HG03045 (cell line): ENCODE data around the gene ZBTB38.

ENCODE experiments used
- ATAC-seq: cut with Tn5 transposase; IDR thresholded peaks from one replicate; pipeline ENCODE4 v1.9.1; 2021; ENCODE audit warnings: mild to moderate bottlenecking, moderate library complexity; ENCODE audit not compliant: unreplicated experiment

Gene ZBTB38

GRCh38 chr3:141402476-141403171 is 34.3 kb downstream of the ZBTB38 start:
- peak; percentile 52 for ATAC-seq

DNA sequence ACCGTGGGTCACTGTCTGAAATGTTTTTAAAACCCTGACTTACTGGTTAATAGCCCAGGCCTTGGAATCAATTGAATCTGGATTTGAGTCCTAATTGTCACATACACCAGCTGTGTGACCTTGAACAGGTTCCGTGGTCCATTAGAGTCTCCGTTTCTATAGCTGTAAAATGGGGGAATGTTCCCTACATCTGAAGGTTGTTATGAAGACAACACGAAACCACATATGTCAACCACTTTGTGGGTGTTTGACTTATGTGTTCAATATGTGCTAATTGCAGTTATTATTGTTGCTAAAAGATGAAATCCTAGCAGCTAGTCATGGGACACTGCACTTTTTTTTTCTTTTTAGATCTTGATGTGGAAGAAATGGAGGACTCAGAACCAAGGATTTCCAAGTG is 35.3 kb downstream of the ZBTB38 start:
- ATAC-seq: no peak

DNA sequence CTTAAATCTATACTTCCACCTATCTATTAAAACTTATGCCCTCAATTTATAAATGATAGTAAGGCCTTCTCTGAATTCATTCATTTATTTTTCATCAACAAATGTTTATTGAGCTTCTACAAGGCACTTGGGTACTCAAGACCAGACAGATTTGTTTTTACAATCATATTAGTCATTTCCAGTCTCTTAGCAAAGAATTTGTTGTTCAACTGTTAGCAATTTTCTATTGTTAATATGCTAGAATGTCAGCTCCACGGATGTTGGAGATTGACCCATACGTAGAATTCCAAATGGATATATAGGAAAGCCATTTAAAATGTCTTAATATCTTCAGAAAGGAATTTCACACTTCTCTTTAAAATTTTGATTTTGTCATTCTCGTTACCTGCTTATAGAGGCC is 36.7 kb downstream of the ZBTB38 start:
- ATAC-seq: no peak

- no peak for ATAC-seq
These were observed 37.3 kb downstream of the ZBTB38 start for GRCh38 chr3:141405591-141405990.

- ATAC-seq: no peak
These were observed 38.0 kb downstream of the ZBTB38 start for GRCh38 chr3:141406265-141406664.

GRCh38 chr3:141407047-141407446 is 38.7 kb downstream of the ZBTB38 start:
- no peak for ATAC-seq

GRCh38 chr3:141407825-141408224 is 39.5 kb downstream of the ZBTB38 start:
- no peak for ATAC-seq

DNA sequence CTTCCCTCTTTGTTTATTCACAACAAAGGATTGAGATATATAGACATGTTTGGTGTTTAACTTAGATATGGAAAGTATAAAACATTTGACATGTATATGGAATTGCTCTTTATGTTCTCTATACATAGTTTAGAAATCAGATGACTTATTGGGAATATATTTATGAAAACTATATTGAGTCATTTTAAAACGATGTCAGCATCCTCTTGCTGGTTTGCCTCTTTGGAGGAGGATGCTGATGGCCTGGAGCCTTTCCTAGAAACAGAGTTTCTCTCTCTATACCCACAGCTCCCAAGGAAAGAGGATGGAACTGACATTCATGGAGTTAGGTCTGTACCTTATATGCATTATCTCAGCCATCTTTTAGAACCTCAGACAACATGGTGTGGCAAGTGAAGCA is 40.3 kb downstream of the ZBTB38 start:
- no peak for ATAC-seq

GRCh38 chr3:141409940-141410241 is 41.6 kb downstream of the ZBTB38 start:
- no peak for ATAC-seq

DNA sequence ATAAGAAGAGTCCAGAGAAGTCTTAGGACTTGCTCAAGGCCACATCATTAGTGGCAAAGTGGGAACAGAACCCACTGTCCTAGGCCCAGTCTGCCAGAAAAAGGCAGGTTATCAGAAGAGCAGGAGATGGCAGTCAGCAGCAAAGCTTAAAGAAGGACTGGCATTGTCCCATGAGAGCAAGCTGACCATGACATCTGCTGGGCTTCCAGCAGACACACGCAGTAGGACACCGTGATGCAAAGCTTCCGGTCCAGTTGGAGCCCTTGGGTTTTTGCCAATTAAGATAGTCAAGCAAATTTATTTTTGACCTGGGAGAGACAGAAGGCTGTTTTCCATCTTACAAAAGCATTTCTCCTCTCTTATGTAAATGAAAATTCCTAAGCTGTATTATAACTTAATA is 42.1 kb downstream of the ZBTB38 start:
- ATAC-seq: no peak

DNA sequence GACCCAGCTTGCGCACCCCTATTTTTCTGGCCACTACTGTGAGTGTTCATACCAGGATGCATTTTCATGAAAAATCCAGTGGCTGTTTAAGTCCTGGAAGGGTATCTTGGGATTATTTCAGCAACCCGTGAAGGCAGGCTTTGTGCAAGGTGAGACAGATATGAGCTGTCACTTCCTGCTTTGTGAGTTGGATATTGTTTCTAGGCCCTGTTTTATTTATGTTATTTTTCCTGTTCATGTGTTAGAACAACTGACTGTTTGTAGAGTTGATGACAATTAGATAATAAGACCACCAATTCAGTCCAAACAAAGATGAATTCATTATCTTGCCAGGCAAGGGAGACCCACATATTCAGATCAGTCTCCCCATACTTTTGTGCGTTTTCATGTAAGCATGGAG is 42.5 kb downstream of the ZBTB38 start:
- ATAC-seq: no peak

DNA sequence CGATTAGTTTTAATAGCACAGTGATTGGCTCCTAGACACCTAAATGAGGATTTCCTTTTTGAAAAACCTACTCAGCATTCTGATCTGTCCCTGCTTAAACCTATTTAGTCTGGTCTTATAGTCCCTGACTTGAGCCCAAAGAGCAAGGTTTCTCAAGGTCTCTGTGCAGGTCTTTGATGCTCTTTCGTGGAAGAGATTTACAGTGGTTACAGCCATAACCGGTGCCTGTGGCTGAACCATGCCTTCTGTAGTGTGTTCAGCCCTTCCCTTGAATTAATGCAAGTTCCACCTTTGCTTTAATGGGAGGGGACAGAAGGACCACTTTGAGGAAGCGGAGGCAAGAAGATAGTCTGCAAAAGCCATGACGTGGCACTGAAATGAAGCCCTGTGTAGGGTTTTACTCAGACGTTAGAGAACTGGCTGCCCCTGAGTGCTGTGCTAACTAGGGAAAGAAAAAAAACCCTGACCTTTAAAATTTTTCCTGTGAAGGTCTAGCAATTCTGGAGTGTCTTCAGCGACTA is 43.0 kb downstream of the ZBTB38 start:
- no peak for ATAC-seq

- ATAC-seq: no peak
These were observed 44.0 kb downstream of the ZBTB38 start for GRCh38 chr3:141412087-141412935.

DNA sequence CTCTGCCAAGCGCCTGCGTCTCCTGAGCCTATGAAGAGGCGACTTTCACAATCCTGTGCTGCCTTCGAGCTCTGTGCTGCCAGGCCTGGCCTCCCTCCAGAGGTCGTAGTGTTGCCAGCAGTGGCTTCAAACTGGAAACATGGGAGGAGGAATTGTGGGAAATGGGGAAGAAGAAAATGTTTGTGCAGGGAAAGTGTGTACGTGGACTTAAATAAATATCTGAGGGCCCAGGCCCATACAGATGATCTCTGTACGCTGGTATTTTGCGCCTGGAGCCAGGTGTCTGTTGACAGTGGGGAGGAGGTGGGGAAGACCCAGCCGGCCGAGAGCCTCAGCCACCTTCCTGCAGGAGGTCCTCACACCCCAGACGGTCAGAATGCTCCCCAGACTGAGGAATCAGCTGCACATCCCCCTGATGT is 44.6 kb downstream of the ZBTB38 start:
- ATAC-seq: no peak

DNA sequence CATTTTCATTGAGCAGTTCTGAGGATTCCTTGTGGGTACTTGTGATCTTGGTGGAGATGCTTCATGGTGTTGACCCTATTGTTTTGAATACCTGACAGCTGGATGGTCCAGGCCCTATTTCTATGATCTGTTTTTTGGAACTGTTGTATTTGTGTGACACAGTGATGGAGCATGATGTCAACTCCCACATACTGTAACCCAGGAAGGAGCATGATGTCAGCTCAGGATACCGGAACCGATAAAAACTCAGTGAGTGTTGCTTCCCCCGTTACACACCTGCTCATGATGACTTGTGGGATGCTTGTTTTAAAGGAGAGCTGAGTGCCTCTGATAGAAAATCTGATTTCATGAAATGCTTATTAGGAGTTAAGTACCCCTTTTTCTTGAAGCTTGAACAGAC is 45.1 kb downstream of the ZBTB38 start:
- no peak for ATAC-seq

DNA sequence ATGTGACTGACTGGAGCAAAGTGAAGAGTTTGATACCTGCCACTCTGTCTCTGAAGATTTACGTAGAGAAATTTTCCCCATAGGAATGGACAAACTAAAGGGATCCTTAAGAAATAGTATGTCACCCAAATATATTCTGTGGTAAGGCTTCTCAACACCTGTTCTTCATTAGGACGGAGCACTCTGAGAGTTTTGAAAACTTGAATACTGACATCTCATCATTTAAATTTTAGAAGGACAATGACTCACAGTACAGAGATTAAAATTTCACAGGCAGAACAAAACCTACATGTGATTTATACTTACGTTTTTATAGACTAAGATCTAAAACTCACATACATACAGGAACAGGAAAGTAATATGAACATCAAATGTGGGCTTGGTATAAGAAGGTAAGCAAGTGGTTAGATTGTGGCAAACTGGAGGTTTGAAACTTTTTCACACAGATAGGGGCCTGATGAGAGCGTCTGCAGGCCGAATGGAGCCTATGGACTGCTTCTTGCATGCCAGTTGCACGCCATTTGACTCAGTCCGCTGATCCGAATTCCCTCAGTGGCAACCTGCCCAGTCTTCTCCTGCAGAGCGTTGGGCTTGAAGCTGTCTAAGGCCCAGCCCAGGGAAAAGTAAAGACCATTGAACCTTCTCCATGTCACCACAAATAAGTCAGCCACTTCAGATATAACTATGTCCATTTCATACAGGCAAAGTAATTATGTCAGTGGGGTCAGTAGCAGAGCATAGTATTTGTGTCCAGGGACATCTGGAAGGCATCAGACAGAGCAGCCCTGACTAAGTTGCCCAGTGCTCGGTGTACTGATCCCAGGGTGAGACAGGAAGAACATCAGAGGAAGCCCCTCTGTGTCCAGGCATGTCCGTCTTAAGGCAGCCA is 45.7 kb downstream of the ZBTB38 start:
- ATAC-seq: no peak

DNA sequence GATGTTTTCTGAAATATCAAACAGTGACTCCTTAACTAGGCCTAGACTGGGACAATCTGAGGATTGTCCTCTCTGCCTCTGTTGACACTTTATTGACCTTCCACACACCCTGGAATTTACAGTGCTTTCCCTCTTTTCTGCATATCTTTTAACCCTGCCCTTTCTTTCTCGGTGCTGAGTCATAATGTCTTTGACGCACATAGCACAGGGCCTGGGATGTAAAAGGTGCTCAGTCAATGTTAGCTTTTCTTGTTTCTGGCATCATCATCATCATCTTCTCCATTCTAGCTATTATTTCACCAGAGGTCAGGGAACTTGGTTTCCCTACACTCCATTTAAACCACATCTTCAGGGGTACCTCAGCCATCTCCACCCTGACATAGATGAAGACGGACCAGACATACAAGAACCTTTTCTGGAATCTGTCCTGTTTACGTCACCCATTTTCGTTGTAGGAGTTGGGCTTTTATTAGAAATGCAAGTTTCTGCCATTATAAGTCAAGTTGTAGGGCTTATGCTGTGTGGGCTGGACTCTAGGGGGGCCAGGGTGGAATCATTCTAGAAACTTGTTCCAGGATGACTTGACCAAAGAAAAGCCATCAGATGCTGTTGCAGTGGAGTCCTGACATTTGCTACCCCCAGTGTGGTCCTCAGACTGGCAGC is 46.6 kb downstream of the ZBTB38 start:
- no peak for ATAC-seq

- ATAC-seq: no peak
These were observed 47.6 kb downstream of the ZBTB38 start for GRCh38 chr3:141415953-141416352.
